NB4 (cell line): Measurements from ENCODE around the gene ZFPM1.

ENCODE experiments used
- DNase-seq: peaks from one replicate; pipeline ENCODE4 v3.0.0; 2010; ENCODE audit warnings: low read depth
- H3K4me3 ChIP-seq: one replicate; pipeline ENCODE4 v1.5.1; 2011; ENCODE audit warnings: mild to moderate bottlenecking, low read depth, low read length, moderate library complexity
- CTCF ChIP-seq: IDR thresholded peaks from one replicate; pipeline ENCODE4 v1.5.1; 2012; ENCODE audit warnings: low read depth, low read length
- MAX ChIP-seq: IDR thresholded peaks from 2 replicates; pipeline ENCODE4 v1.6.1; 2011; ENCODE audit warnings: low read depth, low read length
- MYC ChIP-seq: IDR thresholded peaks from 2 replicates; pipeline ENCODE4 v1.6.1; 2011; ENCODE audit warnings: low read depth, low read length
- POLR2A ChIP-seq: IDR thresholded peaks from 2 replicates; pipeline ENCODE4 v1.6.1; 2011; ENCODE audit warnings: mild to moderate bottlenecking; ENCODE audit not compliant: insufficient read length; ENCODE audit errors: extremely low read depth

The ZFPM1 gene

GRCh38 chr16:88453217-88453531 is at the start of gene ZFPM1:
Gene ZFPM1 (plus strand): TSS chr16:88453280. CDS start chr16:88453639, 359 bp downstream.
- DNase-seq, result no peak
- H3K4me3 ChIP-seq, result peak within 1 kb of the TSS; percentile 62
- TF ChIP-seq POLR2A, result peak; percentile 39
- no peak for TF ChIP-seq CTCF

GRCh38 chr16:88403794-88404581 is 49.1 kb upstream of the ZFPM1 start:
- TF ChIP-seq CTCF (no peak), POLR2A (no peak), MYC (no peak), MAX (no peak)
- no peak overlapping the region for H3K4me3 ChIP-seq
- DNase-seq, result no peak

GRCh38 chr16:88404769-88405168 is 48.3 kb upstream of the ZFPM1 start:
- no peak for DNase-seq
- no peak overlapping the region for H3K4me3 ChIP-seq
- no peak for TF ChIP-seq POLR2A
- no peak for TF ChIP-seq CTCF
- TF ChIP-seq MAX, result no peak
- TF ChIP-seq MYC, result no peak

- no peak for DNase-seq
- no peak overlapping the region for H3K4me3 ChIP-seq
- TF ChIP-seq MAX (no peak), POLR2A (no peak), CTCF (no peak), MYC (no peak)
Measured at GRCh38 chr16:88405216-88406060, 47.6 kb upstream of the ZFPM1 start.

GRCh38 chr16:88406096-88407041 is 46.7 kb upstream of the ZFPM1 start:
- H3K4me3 ChIP-seq, result no peak overlapping the region
- TF ChIP-seq MYC (no peak), MAX (no peak), CTCF (no peak), POLR2A (no peak)
- no peak for DNase-seq
